Smooth muscle cell (in vitro differentiated cells): ENCODE results near the gene CDK9. TPM values are rescaled to one million over a fixed set of nuclear protein-coding genes. Genes with fewer than 3 reads are reported as not detected.

Experiments
- DNase-seq: peaks from one replicate; lab custom pipeline; 2025; ENCODE audit not compliant: unreplicated experiment; lab: John Stamatoyannopoulos, UW
- H2AFZ ChIP-seq: fragments of 200-600 bp; sonication (generic); 2 replicates; pipeline ENCODE4 v1.6.0; 2016; ENCODE audit warnings: antibody characterized with exemption, low read depth, mild to moderate bottlenecking
- H3F3A ChIP-seq: fragments of 200-600 bp; sonication (generic); 2 replicates; pipeline ENCODE4 v1.6.0; 2017; ENCODE audit warnings: antibody characterized with exemption, low read depth
- H3K27ac ChIP-seq: fragments of 200-600 bp; sonication (generic); 2 replicates; pipeline ENCODE4 v1.5.1; 2016; ENCODE audit warnings: low read depth, mild to moderate bottlenecking
- H3K27me3 ChIP-seq: fragments of 200-600 bp; sonication (generic); 2 replicates; pipeline ENCODE4 v1.6.1; 2016; ENCODE audit warnings: low read depth, mild to moderate bottlenecking
- H3K36me3 ChIP-seq: fragments of 200-600 bp; sonication (generic); 2 replicates; pipeline ENCODE4 v1.5.1; 2016; ENCODE audit warnings: low read depth
- H3K4me1 ChIP-seq: fragments of 200-600 bp; sonication (generic); 2 replicates; pipeline ENCODE4 v1.5.1; 2016; ENCODE audit warnings: low read depth
- H3K4me2 ChIP-seq: fragments of 200-600 bp; sonication (generic); 2 replicates; pipeline ENCODE4 v1.6.0; 2016; ENCODE audit warnings: mild to moderate bottlenecking
- H3K4me3 ChIP-seq: fragments of 200-600 bp; sonication (generic); 2 replicates; pipeline ENCODE4 v1.5.1; 2016; ENCODE audit warnings: mild to moderate bottlenecking
- H3K79me2 ChIP-seq: fragments of 200-600 bp; sonication (generic); 2 replicates; pipeline ENCODE4 v1.6.0; 2016; ENCODE audit warnings: low read depth, mild to moderate bottlenecking
- H3K9ac ChIP-seq: fragments of 200-600 bp; sonication (generic); 2 replicates; pipeline ENCODE4 v1.6.0; 2016; ENCODE audit warnings: low read depth
- H3K9me3 ChIP-seq: fragments of 200-600 bp; sonication (generic); replicated peaks from 2 replicates; pipeline ENCODE4 v1.5.1; 2016; ENCODE audit warnings: low read depth
- H4K20me1 ChIP-seq: fragments of 200-600 bp; sonication (generic); 2 replicates; pipeline ENCODE4 v1.6.0; 2016; ENCODE audit warnings: low read depth
- CTCF ChIP-seq: fragments of 200-600 bp; sonication (generic); IDR thresholded peaks from 2 replicates; pipeline ENCODE4 v1.5.1; 2017; ENCODE audit warnings: borderline replicate concordance, mild to moderate bottlenecking, antibody characterized with exemption; ENCODE audit not compliant: insufficient read depth, poor library complexity, severe bottlenecking
- WGBS: methylation state at CpG from one replicate; pipeline ENCODE4 v1.1.7; 2016; ENCODE audit warnings: low lambda C conversion rate; 5-methylcytosine and 5-hydroxymethylcytosine counted together
- polyA plus RNA-seq: library from polyadenylated mRNA; unstranded; fragments of >200 nt; fragmentation: Nextera tagmentation; extraction: Ambion mirVana; gene quantifications from 2 replicates; pipeline ENCODE4 v1.2.1, GENCODE V29; 2016
- total RNA-seq: library from RNA; depleted of rRNA; stranded (reverse); fragments of >200 nt; gene quantifications from 2 replicates; pipeline ENCODE4 v1.2.3, GENCODE V29; 2014

Gene CDK9
- total and polyA plus RNA-seq, 2 experiments from 2014 or later, result 38.2 to 68.6 TPM

- H2AFZ ChIP-seq, result no peak overlapping the region
- H3K36me3 ChIP-seq, result no peaks in the 10 kb centered on the region
- H3K79me2 ChIP-seq, result no peaks in the 10 kb centered on the region
- no peak overlapping the region for H3K4me2 ChIP-seq
- no peak overlapping the region for H3K4me3 ChIP-seq
- no peak overlapping the region for H3K27ac ChIP-seq
- no peak overlapping the region for H3K9ac ChIP-seq
- no peaks in the 10 kb centered on the region for H3K9me3 ChIP-seq
- no peaks in the 10 kb centered on the region for H3K27me3 ChIP-seq
- H4K20me1 ChIP-seq, result no peaks in the 10 kb centered on the region
- H3K4me1 ChIP-seq, result peaks cover 3% of the 10 kb centered on the region
- no peaks in the 10 kb centered on the region for H3F3A ChIP-seq
- TF ChIP-seq CTCF, result no peak
- DNase-seq, result no peak
- WGBS, result 80% methylated on average over 15 of the region's 15 CpGs
Measured at GRCh38 chr9:127746959-127747569, 38.8 kb upstream of the CDK9 start.

GRCh38 chr9:127749090-127749787 lies 36.6 kb upstream of the CDK9 start:
- Histone ChIP-seq H3K27ac (no peak overlapping the region), H3K27me3 (peaks cover 20% of the 10 kb centered on the region), H3K79me2 (no peaks in the 10 kb centered on the region), H3K4me1 (no peaks in the 10 kb centered on the region), H4K20me1 (no peaks in the 10 kb centered on the region), H3K36me3 (no peaks in the 10 kb centered on the region), H3K9ac (no peak overlapping the region), H3F3A (no peaks in the 10 kb centered on the region), H2AFZ (no peak overlapping the region), H3K9me3 (no peaks in the 10 kb centered on the region), H3K4me3 (no peak overlapping the region), H3K4me2 (no peak overlapping the region)
- WGBS, result 95% methylated on average over 26 of the region's 26 CpGs
- no peak for TF ChIP-seq CTCF
- DNase-seq, result no peak

- no peak overlapping the region for H3K27ac ChIP-seq
- no peaks in the 10 kb centered on the region for H3K79me2 ChIP-seq
- H3K4me2 ChIP-seq, result no peak overlapping the region
- H3K36me3 ChIP-seq, result no peaks in the 10 kb centered on the region
- no peak overlapping the region for H3K4me3 ChIP-seq
- no peaks in the 10 kb centered on the region for H4K20me1 ChIP-seq
- H3K9ac ChIP-seq, result no peak overlapping the region
- peaks cover 43% of the 10 kb centered on the region for H3K27me3 ChIP-seq
- no peaks in the 10 kb centered on the region for H3K9me3 ChIP-seq
- H3F3A ChIP-seq, result no peaks in the 10 kb centered on the region
- peaks cover 5% of the 10 kb centered on the region for H3K4me1 ChIP-seq
- WGBS, result 30% methylated on average over 10 of the region's 10 CpGs
- no peak for TF ChIP-seq CTCF
- DNase-seq, result no peak
- no peak overlapping the region for H2AFZ ChIP-seq
Measured at GRCh38 chr9:127751269-127752054, 34.4 kb upstream of the CDK9 start.
